K562 (cell line): ENCODE data around the gene GNG7. TPM values are rescaled to one million over a fixed set of nuclear protein-coding genes. Genes with fewer than 3 reads are reported as not detected.

Experiments used
- ATAC-seq: fragments of 200-7000 bp; cut with Tn5 transposase; 3 replicates; pipeline ENCODE4 v1.9.1; 2020; ENCODE audit warnings: moderate library complexity
- BruUV-seq: library from RNA; stranded (reverse); fragments of 400-500 nt; replicated peaks from 2 replicates; lab custom pipeline; 2021; lab: Mats Ljungman, UMichigan
- CTCF ChIA-PET: fragments of 300-600 bp; formaldehyde crosslinking; extraction: SDS; loops from one replicate; lab custom pipeline; 2021; ENCODE audit warnings: low intra/inter-chr PET ratio; lab: Yijun Ruan, JAX
- POLR2A ChIA-PET: fragments of 300-600, 350-650 bp; sonication (Branson Sonifier 250); formaldehyde crosslinking; extraction: SDS; loops from one replicate; lab custom pipeline; 2021; ENCODE audit warnings: antibody characterized with exemption, inconsistent platforms; lab: Yijun Ruan, JAX
- DNase-seq, 4 experiments: peaks; one replicate each; pipeline versions ENCODE4 v3.0.0 to v3.0.0-alpha.2; 2011 to 2018; ENCODE audit warnings: low spot score in 3 of 4, mixed read lengths in 3 of 4; ENCODE audit errors: extremely low read depth in 1 of 4
- FAIRE-seq: peaks from 2 replicates; lab custom pipeline; 2011; peaks lifted over from hg19 to GRCh38; lab: Jason Lieb, UNC
- H2AFZ ChIP-seq: 2 replicates; pipeline ENCODE4 v1.6.0; 2011; ENCODE audit warnings: low read depth, low read length, control low read depth, inconsistent platforms
- H3K27ac ChIP-seq: fragments of 200-600 bp; 3 replicates; pipeline ENCODE4 v1.8.0; 2011; ENCODE audit warnings: low read depth, mild to moderate bottlenecking, control low read depth, inconsistent platforms, low read length, moderate library complexity, mixed read lengths; ENCODE audit errors: extremely low read depth
- H3K27me3 ChIP-seq, 2 experiments: fragments of 300-600 bp in 1 of 2; 2 replicates in 1 of 2; 3 replicates in 1 of 2; pipeline versions ENCODE4 v1.6.0 to v1.8.0; 2011; ENCODE audit warnings: inconsistent platforms in 2 of 2, low read length in 2 of 2, mild to moderate bottlenecking in 1 of 2, mixed read lengths in 1 of 2, moderate library complexity in 1 of 2; ENCODE audit not compliant: control insufficient read depth in 2 of 2, insufficient read depth in 2 of 2
- H3K36me3 ChIP-seq: fragments of 300-600 bp; 3 replicates; pipeline ENCODE4 v1.8.0; 2011; ENCODE audit warnings: mild to moderate bottlenecking, low read length, inconsistent platforms; ENCODE audit not compliant: control insufficient read depth, insufficient read depth
- H3K4me1 ChIP-seq, 2 experiments: fragments of 200-600 bp in 1 of 2; replicated peaks in 1 of 2; 2 replicates in 1 of 2; 3 replicates in 1 of 2; pipeline versions ENCODE4 v1.5.1 to v1.8.0; 2011; ENCODE audit warnings: inconsistent platforms in 2 of 2, low read length in 2 of 2, mild to moderate bottlenecking in 1 of 2, mixed read lengths in 1 of 2, moderate library complexity in 1 of 2; ENCODE audit not compliant: control insufficient read depth in 2 of 2, insufficient read depth in 2 of 2
- H3K4me2 ChIP-seq: 2 replicates; pipeline ENCODE4 v1.6.1; 2011; ENCODE audit warnings: low read length, control low read depth, inconsistent platforms, mixed read lengths; ENCODE audit not compliant: insufficient read depth
- H3K4me3 ChIP-seq: fragments of 200-600 bp; sonication (generic), shearing (Covaris generic); 2 replicates; pipeline ENCODE4 v1.5.1; 2016; ENCODE audit warnings: control low read depth, inconsistent platforms
- H3K79me2 ChIP-seq: fragments of 200-600 bp; 3 replicates; pipeline ENCODE4 v1.8.0; 2011; ENCODE audit warnings: low read length, inconsistent platforms; ENCODE audit not compliant: control insufficient read depth, insufficient read depth
- H3K9ac ChIP-seq, 2 experiments: 2 replicates each; pipeline versions ENCODE4 v1.6.0 to v1.6.1; 2011; ENCODE audit warnings: low read depth in 2 of 2, low read length in 2 of 2, control low read depth in 1 of 2, inconsistent platforms in 1 of 2, mild to moderate bottlenecking in 1 of 2, mixed read lengths in 1 of 2; ENCODE audit not compliant: insufficient read depth in 1 of 2
- H3K9me1 ChIP-seq: one replicate; pipeline ENCODE4 v1.6.0; 2011; ENCODE audit warnings: inconsistent platforms, mild to moderate bottlenecking, low read length, moderate library complexity; ENCODE audit not compliant: control insufficient read depth, insufficient read depth
- H3K9me3 ChIP-seq: replicated peaks from 2 replicates; pipeline ENCODE4 v1.5.1; 2011; ENCODE audit warnings: low read depth, low read length, inconsistent platforms; ENCODE audit not compliant: control insufficient read depth, insufficient read depth
- H4K20me1 ChIP-seq: replicated peaks from 2 replicates; pipeline ENCODE4 v1.6.1; 2011; ENCODE audit warnings: low read length, inconsistent platforms, mixed read lengths; ENCODE audit not compliant: control insufficient read depth, insufficient read depth
- CHD4 ChIP-seq: fragments of 200-600 bp; sonication (generic); IDR thresholded peaks from 3 replicates; pipeline ENCODE4 v1.6.1; 2012; ENCODE audit warnings: low read depth, mild to moderate bottlenecking, mixed read lengths, low read length, inconsistent platforms; ENCODE audit not compliant: insufficient read depth, insufficient replicate concordance, poor library complexity, severe bottlenecking
- GATAD2A ChIP-seq: fragments of 450-650 bp; IDR thresholded peaks from 2 replicates; pipeline ENCODE4 v1.6.1; 2017
- KHSRP ChIP-seq: fragments of 450-650 bp; IDR thresholded peaks from 2 replicates; pipeline ENCODE4 v1.6.1; 2017
- L3MBTL2 ChIP-seq: fragments of 450-650 bp; IDR thresholded peaks from 2 replicates; pipeline ENCODE4 v1.6.1; 2016; ENCODE audit warnings: mild to moderate bottlenecking, moderate library complexity
- MAFK ChIP-seq: IDR thresholded peaks from 2 replicates; pipeline ENCODE4 v1.6.1; 2011; ENCODE audit warnings: low read length, improper control_type of control experiment
- MYBL2 ChIP-seq, 2 experiments: fragments of 450-650 bp in 1 of 2; sonication (generic) in 1 of 2; formaldehyde crosslinking in 1 of 2; IDR thresholded peaks; 2 replicates each; pipeline versions ENCODE4 v1.6.1 to v1.8.1; 2017 to 2022; ENCODE audit warnings: borderline replicate concordance in 1 of 2, inconsistent platforms in 1 of 2, low read depth in 1 of 2, mild to moderate bottlenecking in 1 of 2, missing genetic modification reagents in 1 of 2, moderate library complexity in 1 of 2
- NFXL1 ChIP-seq: fragments of 450-650 bp; formaldehyde crosslinking; IDR thresholded peaks from 2 replicates; pipeline ENCODE4 v1.4.0; 2021; ENCODE audit warnings: mild to moderate bottlenecking
- TRIM24 ChIP-seq, 2 experiments: fragments of 450-650 bp; IDR thresholded peaks; 2 replicates each; pipeline ENCODE4 v1.6.1; 2016
- ZFX ChIP-seq: sonication (generic); formaldehyde crosslinking; IDR thresholded peaks from 2 replicates; pipeline ENCODE4 v1.8.0; 2022; ENCODE audit warnings: mild to moderate bottlenecking, missing genetic modification reagents, moderate library complexity
- ZNF778 ChIP-seq: fragments of 450-650 bp; formaldehyde crosslinking; IDR thresholded peaks from 2 replicates; pipeline ENCODE4 v1.4.0; 2020; ENCODE audit warnings: mild to moderate bottlenecking, moderate library complexity
- WGBS: fragments of 100-300 bp; shearing (Covaris generic); methylation state at CpG from one replicate; pipeline ENCODE4 v1.1.6; 2016; ENCODE audit warnings: low coverage, mixed read lengths; ENCODE audit not compliant: insufficient coverage; ENCODE audit errors: missing lambda C conversion rate; 5-methylcytosine and 5-hydroxymethylcytosine counted together
- in situ Hi-C: fragments of 300-500 bp; cut with MboI; formaldehyde crosslinking; loops from 4 replicates; pipeline ENCODE4 v1.15.0; 2018; ENCODE audit warnings: inconsistent platforms, mixed read lengths
- intact Hi-C: fragments of 100-400 bp; cut with micrococcal nuclease; formaldehyde crosslinking; loops from 2 replicates; pipeline ENCODE4 v1.14.2; 2022
- polyA plus RNA-seq, 8 experiments: library from polyadenylated mRNA; depleted of rRNA in 4 of 8; stranded (reverse) in 5 of 8; unstranded in 3 of 8; fragments of >200 nt; fragmentation: Nextera tagmentation in 2 of 8; fragmentation: Illumina TruSeq in 1 of 8; extraction: Ambion mirVana in 2 of 8; extraction: Trizol in 1 of 8; gene quantifications; 2 replicates each; pipeline versions ENCODE4 v1.2.1 to v1.2.3, GENCODE V29; 2011 to 2014; ENCODE audit warnings: inconsistent platforms in 1 of 8, missing spikeins in 1 of 8
- total RNA-seq, 7 experiments: library from RNA; depleted of rRNA in 6 of 7; stranded (reverse); fragments of >200 nt in 6 of 7; fragmentation: Illumina TruSeq in 2 of 7; extraction: Trizol in 2 of 7; gene quantifications; 2 replicates each; pipeline versions ENCODE4 v1.2.1 to v1.2.3, GENCODE V29; 2011 to 2021; ENCODE audit warnings: low replicate concordance in 1 of 7
- TF ChIP-seq, protein P1 (sequence below): fragments of 450-650 bp; IDR thresholded peaks from 2 replicates; pipeline ENCODE4 v1.6.1; 2017; ENCODE audit warnings: antibody characterized with exemption

GNG7 gene
- total and polyA plus RNA-seq, 9 of the 15 experiments (the other 6 are each of a cell fraction or from before 2014, with no cell fraction given) = 0.01 to 0.20 (median 0.06) TPM; not detected in 1

DNA sequence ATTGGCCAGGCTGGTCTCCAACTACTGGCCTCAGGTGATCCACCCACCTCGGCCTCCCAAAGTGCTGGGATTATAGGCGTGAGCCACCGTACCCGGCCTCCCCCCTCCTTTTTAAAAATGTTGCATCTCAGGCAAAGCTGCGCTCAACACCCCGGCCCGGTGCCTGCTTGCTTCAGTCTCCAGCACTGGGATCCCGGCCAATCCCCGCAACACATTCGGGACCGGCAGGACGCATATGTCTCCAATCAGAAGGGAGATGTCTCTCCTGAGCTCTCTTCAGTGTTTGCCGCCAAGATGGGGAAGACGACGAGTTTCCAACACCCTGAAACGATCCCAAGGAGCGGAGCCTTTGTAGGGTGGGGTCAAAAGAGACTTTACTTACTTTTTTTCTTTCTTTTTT, 16.1 kb downstream of the GNG7 start:
- WGBS = 33% methylated on average over 17 of the region's 17 CpGs
- no peak for FAIRE-seq
- no TSS peak for BruUV-seq
- Histone ChIP-seq H4K20me1 (no peaks in the 10 kb centered on the region), H3K27ac (no peak overlapping the region), H3K4me2 (no peak overlapping the region), H3K4me1 (peaks cover 0 to 9% of the 10 kb centered on the region in 2 experiments; a peak in 1 of 5 replicates), H2AFZ (no peak overlapping the region), H3K36me3 (no peaks in the 10 kb centered on the region), H3K9ac (no peak overlapping the region), H3K4me3 (no peak overlapping the region), H3K79me2 (no peaks in the 10 kb centered on the region), H3K27me3 (peaks cover 15 to 66% of the 10 kb centered on the region in 2 experiments), H3K9me3 (no peaks in the 10 kb centered on the region), H3K9me1 (no peaks in the 10 kb centered on the region)
- in situ Hi-C loops = no loop called here
- ChIA-PET POLR2A (no interaction called here), CTCF (interaction anchor here (0.6 kb wide), 1 partner anchor 67 kb away, joined by 3 read pairs; no protein-coding TSS in a partner anchor)
- TF ChIP-seq KHSRP (no peak), MYBL2 (IDR thresholded peaks at IDR 0.05; ENCODE audit: low read depth) (no peak), MYBL2 (CRISPR knock-in tag; IDR thresholded peaks at IDR 0.05; ENCODE audit: borderline replicate concordance) (no peak), MAFK (no peak), TRIM24 (IDR thresholded peaks at IDR 0.05) (no peak), L3MBTL2 (no peak), NFXL1 (no peak), ZFX (CRISPR knock-in tag) (no peak), ZNF778 (no peak), GATAD2A (no peak), CHD4 (no peak)
- TF ChIP-seq, protein P1, sequence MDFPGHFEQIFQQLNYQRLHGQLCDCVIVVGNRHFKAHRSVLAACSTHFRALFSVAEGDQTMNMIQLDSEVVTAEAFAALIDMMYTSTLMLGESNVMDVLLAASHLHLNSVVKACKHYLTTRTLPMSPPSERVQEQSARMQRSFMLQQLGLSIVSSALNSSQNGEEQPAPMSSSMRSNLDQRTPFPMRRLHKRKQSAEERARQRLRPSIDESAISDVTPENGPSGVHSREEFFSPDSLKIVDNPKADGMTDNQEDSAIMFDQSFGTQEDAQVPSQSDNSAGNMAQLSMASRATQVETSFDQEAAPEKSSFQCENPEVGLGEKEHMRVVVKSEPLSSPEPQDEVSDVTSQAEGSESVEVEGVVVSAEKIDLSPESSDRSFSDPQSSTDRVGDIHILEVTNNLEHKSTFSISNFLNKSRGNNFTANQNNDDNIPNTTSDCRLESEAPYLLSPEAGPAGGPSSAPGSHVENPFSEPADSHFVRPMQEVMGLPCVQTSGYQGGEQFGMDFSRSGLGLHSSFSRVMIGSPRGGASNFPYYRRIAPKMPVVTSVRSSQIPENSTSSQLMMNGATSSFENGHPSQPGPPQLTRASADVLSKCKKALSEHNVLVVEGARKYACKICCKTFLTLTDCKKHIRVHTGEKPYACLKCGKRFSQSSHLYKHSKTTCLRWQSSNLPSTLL = no peak
- intact Hi-C loops = no loop called here
- no peak for ATAC-seq
- no peak for DNase-seq
